GM12891 (cell line): ENCODE data around the gene RHO.

Experiments used
- DNase-seq: peaks from one replicate; pipeline ENCODE4 v3.0.0; 2011; ENCODE audit warnings: low spot score; ENCODE audit not compliant: insufficient read length
- FAIRE-seq: peaks from 2 replicates; lab custom pipeline; 2011; peaks lifted over from hg19 to GRCh38; lab: Jason Lieb, UNC
- PAX5 ChIP-seq: IDR thresholded peaks from 2 replicates; pipeline ENCODE4 v1.6.1; 2011; ENCODE audit warnings: low read length, moderate library complexity, mild to moderate bottlenecking; ENCODE audit not compliant: insufficient read depth, severe bottlenecking
- POLR2A ChIP-seq: IDR thresholded peaks from 2 replicates; pipeline ENCODE4 v1.6.1; 2011; ENCODE audit warnings: low read depth, low read length, control low read depth
- POLR2AphosphoS5 ChIP-seq: IDR thresholded peaks from 2 replicates; pipeline ENCODE4 v1.6.1; 2011; ENCODE audit warnings: low read depth, low read length, control low read depth
- POU2F2 ChIP-seq: IDR thresholded peaks from 2 replicates; pipeline ENCODE4 v1.6.1; 2011; ENCODE audit warnings: low read depth, mild to moderate bottlenecking, control low read depth, low read length, moderate library complexity
- SPI1 ChIP-seq: IDR thresholded peaks from 2 replicates; pipeline ENCODE4 v1.6.1; 2011; ENCODE audit warnings: low read depth, low read length, control low read depth
- TAF1 ChIP-seq: IDR thresholded peaks from 2 replicates; pipeline ENCODE4 v1.6.1; 2011; ENCODE audit warnings: low read depth, low read length, control low read depth

The RHO gene

DNA sequence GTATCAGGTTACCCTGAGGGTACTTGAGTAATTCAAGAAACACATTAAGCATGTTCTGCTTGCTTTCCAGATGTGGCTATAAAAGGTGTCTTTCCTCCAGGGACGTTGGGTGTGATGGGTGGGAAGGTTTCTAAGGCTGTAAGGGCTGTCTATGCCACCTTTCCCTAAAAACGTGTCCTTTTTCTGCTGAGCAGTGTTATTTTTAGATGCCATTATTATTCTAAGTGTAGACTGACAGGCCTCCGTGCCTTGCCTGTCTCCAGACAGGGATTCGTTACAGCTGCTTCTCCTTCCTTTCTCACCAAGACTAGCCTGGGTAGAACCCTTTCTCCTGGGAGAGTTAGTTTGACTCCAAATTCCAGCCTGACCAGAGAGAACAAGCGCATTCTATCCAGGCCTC lies 26.8 kb upstream of the RHO start:
- DNase-seq (no peak), FAIRE-seq (no peak)
- no peak for TF ChIP-seq POLR2AphosphoS5
- TF ChIP-seq POLR2A: no peak
- TF ChIP-seq PAX5: no peak
- TF ChIP-seq SPI1: no peak
- TF ChIP-seq TAF1: no peak
- TF ChIP-seq POU2F2: no peak

DNA sequence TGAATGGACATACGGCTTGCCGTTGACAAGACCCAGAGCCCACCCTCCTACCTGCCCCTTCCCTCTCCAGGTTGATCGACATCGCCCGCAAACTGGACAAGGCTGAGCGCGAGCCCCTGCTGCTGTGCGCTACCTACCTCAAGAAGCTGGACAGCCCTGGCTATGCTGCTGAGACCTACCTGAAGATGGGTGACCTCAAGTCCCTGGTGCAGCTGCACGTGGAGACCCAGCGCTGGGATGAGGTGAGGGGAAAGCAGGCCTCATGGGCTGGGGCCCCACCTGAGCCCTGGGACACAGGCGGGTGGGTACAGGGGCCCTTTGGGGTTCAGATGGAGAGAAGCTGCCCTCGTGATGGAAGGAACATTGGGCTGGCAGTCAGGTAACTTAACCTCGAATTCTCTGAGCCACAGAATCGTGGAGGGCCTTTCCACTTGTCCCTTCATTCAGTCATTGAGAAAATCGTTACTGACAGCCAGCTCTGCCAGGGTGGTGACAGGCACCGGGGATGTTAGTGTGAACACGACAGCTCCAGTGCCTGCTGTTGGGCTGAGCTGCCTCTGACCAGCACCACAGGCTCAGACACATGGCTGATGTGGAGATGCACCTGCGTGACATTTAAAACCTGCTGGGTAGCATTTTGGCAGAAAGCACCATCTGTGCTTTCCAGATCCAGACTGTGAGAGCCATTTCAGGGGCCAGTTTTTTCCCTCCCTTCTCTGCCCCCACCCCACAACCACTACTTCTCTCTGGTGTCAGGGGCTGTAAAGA lies 25.6 kb upstream of the RHO start:
- TF ChIP-seq SPI1 (no peak), TAF1 (no peak), POLR2AphosphoS5 (no peak), POLR2A (no peak)
- DNase-seq (no peak), FAIRE-seq (no peak)

DNA sequence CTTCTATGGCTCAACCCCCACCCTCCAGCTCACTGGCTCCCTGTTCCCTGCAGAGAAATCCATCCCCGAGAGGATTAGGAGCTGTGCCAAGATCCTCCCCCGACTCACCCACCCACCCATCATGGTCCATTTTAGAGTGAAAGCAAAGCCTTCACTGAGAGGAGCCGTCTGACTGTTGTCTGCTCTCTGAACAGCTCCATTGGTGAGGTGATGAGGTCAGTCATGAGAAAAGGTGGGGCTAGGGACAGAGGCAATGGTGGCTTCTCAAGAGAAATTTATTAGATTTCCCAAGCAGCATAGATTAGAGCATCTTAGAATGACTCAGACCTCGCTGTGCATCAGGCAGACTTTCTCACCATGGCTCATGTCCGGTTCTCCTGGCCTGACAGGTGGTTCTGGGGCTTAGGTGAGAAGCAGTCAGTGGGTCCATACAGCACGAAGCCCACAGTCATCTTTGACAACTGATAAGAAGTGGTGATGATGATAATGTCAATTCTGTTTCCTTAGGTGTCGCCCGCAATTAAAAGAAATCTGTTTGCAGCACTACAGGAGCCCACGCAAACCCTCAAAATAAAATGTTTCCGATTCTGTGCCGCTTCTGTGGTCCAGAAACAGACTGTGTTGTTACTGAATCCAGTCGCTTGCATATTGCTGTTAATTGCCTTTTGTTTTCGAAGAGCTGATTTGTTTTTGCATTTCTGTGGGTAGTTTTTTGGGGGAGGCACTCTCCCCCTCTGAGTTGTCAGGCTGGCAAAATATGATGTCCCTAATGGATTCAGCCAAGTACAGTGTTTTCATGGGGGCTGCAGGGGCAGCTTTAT lies 24.8 kb upstream of the RHO start:
- DNase-seq (no peak), FAIRE-seq (no peak)
- TF ChIP-seq PAX5: no peak
- TF ChIP-seq TAF1: no peak
- TF ChIP-seq SPI1: no peak
- TF ChIP-seq POLR2A: no peak
- TF ChIP-seq POLR2AphosphoS5: no peak
- no peak for TF ChIP-seq POU2F2

DNA sequence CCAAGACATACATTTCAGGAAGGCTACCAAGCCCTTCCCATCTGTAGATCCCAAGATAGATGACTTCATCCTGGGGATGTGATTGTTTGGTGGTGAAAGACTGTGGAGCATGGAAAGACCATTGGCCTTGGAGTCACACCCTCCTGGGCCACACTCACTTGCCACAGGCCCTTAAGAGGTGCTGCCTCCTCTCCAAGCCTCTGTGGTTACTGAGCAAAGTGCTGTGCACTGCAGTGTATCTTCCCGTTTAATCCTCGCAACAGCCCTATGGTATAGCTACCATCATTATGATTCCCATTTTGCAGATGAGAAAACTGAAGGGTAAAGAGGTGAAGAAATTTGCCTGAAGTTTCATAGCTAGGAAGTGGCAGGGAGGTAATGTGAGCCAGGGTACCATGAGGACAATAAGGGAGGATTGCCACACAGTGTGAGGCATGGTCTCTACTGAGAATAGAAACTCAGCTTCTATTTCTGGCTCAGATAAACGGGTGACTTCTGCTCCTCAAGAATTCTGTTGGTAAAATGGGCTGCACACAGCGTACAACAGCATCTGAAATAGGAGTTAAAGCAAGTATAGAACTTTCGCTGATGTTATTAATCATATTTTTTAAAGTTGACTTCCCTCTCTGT lies 23.9 kb upstream of the RHO start:
- DNase-seq (no peak), FAIRE-seq (no peak)
- TF ChIP-seq POU2F2 (no peak), TAF1 (no peak), POLR2AphosphoS5 (no peak)

DNA sequence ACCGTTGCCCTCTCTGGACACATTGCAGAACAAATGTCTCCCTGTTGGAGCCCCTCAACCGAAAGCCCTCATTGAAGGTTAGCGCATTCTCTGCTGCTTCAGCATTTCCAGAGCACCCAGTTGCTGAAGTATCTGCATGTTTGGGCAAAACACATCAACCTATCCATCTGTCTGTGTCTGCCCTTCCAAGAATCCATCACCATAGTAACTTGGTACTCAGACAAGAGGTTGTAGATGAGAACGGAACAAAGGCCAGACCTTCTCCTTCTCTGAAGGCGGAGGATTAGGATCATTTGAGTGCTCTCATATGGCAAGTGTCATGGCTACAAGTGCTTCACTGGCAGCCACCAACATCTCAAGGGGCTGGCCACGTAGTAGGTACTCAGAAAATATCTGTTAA lies 23.1 kb upstream of the RHO start:
- no peak for DNase-seq
- FAIRE-seq: no peak

DNA sequence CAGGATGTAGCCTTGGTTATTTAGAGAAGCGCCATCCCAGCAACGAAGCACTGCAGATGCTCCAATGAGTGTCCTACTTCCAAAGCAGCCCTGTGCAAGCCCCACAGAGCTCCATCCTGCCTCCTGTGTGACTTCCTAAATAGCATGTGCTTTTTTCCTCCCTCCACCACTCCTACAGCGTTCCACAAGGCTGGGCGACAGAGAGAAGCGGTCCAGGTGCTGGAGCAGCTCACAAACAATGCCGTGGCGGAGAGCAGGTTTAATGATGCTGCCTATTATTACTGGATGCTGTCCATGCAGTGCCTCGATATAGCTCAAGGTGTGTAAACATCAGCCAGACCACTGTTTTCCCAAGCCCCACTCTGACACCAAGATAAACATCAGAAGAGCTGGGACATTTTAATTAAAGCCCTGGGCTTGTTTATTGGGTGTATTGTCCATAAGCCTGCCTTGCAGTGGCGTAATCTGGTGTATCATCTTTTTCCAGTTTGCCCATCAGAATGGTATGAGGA lies 22.2 kb upstream of the RHO start:
- TF ChIP-seq PAX5 (no peak), POLR2AphosphoS5 (no peak), POLR2A (no peak), POU2F2 (no peak), TAF1 (no peak), SPI1 (no peak)
- DNase-seq (no peak), FAIRE-seq (no peak)

More for the DNA sequence above, 23.1 kb upstream of the RHO start:
- TF ChIP-seq TAF1 (no peak), SPI1 (no peak), PAX5 (no peak), POU2F2 (no peak), POLR2A (no peak), POLR2AphosphoS5 (no peak)

DNA sequence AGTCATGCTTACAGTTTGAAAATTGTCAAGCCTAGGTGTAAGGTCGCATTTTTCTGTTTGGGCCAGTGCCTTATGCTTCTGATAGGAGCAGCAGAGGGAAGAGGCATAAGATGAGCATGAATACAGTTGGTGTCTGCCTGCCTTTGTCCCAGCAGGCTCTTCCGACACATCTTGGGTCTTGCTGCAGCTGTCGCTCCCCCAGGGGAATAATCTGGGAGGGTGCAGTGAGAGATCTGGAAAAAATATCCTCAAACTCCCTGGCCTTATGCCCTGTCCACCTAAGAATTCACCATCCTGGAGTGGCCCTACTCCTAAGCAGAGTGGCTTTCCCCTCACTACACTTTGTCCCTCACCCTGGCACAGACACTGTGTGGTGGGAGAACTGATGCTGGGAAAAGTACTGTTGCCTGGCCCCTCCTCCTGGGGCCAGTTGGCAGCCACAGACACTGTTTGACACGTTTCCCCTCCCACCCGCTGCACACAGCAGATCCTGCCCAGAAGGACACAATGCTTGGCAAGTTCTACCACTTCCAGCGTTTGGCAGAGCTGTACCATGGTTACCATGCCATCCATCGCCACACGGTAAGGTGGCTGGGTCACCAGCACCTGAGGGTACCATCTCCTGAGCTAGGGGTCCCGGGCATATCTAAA lies 21.1 kb upstream of the RHO start:
- TF ChIP-seq POLR2A (no peak), POLR2AphosphoS5 (no peak), PAX5 (no peak), SPI1 (no peak), POU2F2 (no peak), TAF1 (no peak)
- FAIRE-seq (no peak), DNase-seq (no peak)

DNA sequence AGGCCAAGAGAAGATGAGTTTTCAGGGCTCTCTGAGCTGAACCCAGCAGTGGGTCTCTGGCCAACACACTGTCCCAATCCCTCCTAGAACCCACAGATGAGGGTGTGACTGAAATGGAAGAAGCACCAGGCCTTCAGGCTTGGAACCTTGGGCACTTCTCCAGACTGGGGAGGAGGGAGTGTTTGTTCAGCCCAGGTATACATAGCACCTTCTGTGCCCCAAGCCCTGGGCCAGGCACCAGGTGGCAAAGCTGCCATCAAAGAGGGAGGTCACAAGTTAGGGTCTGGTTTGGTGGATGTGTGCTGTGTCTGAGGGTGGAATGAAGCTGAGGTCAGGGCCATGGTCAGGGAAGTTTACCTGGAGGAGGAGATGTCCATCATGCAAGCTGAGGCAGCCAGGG lies 15.8 kb upstream of the RHO start:
- FAIRE-seq: no peak
- TF ChIP-seq POU2F2: no peak
- no peak for TF ChIP-seq POLR2AphosphoS5
- TF ChIP-seq TAF1: no peak
- no peak for TF ChIP-seq PAX5
- TF ChIP-seq POLR2A: no peak
- DNase-seq: no peak
